ENCODE measurements around the gene KPNA6.

KPNA6 gene

GRCh38 chr1:32194984-32195383 lies 87.1 kb downstream of the KPNA6 start:
- no peak for DNase-seq

GRCh38 chr1:32195531-32195930 lies 87.7 kb downstream of the KPNA6 start:
- no peak for DNase-seq

GRCh38 chr1:32195972-32196823 lies 88.3 kb downstream of the KPNA6 start:
- peak; percentile 58 for DNase-seq

GRCh38 chr1:32197074-32197473 lies 89.2 kb downstream of the KPNA6 start:
- no peak for DNase-seq

DNA sequence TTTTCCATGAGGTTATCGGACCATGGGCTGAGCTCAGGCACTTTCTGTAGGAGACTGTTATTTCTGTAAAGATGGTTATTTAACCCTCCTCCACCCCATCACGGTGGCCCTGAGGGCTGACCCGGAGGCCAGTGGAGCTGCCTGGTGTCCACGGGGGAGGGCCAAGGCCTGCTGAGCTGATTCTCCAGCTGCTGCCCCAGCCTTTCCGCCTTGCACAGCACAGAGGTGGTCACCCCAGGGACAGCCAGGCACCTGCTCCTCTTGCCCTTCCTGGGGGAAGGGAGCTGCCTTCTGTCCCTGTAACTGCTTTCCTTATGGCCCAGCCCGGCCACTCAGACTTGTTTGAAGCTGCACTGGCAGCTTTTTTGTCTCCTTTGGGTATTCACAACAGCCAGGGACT lies 90.0 kb downstream of the KPNA6 start:
- DNase-seq = no peak

- DNase-seq = no peak
Measured at GRCh38 chr1:32198237-32199042, 90.6 kb downstream of the KPNA6 start.

- no peak for DNase-seq
Measured at GRCh38 chr1:32199043-32199716, 91.3 kb downstream of the KPNA6 start.

DNA sequence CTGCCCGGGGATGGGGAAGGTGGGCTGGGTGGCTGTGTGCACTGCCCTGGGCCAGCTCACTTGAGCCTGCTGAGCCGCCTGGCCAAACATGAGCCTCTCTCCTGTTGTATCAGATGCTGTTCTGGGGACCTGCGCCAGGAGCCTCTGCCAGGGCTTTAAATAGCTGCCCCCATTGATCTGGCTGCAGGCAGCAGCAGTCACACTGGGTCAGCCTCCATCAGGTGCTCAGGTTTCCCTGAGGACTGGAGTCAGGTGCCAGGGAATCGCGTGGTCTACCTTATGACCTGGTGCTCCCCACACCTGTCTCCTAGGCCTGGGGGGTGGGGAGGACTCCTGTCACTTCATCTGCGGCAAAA lies 91.8 kb downstream of the KPNA6 start:
- no peak for DNase-seq

GRCh38 chr1:32200226-32201010 lies 92.6 kb downstream of the KPNA6 start, which contains the start of gene CCDC28B:
Gene CCDC28B (plus strand): TSS chr1:32200595. CDS start chr1:32201936, 1,341 bp downstream.
- peak; percentile 51 for DNase-seq

DNA sequence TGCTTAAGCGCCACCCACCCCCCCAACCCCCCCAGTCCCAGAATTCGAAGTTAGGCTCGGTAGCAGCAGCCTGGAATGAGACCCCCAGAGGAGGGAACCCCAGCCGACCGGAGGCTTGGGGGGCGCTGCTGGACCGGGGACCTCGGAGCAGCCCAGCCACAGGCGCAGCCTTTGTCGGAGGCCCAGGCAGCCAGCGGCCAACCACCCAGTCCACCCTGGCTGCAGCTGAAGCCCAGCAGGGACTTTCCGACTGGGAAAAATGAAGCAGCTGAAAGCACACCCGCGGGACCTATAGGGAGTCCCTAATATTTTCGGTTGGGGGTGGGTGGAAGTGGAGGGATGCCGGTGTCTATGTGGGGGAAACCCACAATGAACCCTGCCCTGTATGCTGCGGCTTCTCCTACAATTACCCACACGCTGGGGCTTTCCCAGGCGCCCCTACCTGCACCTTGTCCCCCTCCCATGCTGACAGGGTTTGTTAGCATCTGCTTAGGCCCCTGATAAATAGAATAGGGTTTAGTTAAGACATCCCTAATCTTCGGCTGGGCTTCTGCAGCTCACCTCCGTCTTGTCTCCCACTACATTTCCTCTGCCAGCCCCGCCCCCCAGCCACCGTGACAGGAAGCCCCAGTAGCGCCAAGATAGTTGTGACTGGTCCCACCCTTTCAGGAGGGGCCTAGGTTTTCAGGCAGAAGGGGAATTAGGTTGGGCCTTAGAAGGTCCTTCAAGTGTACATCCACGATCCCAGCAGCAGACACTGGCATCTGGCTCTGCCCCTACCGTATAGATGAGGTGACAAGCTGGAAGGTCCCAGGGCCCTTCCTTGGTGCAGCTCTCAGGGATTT lies 93.4 kb downstream of the KPNA6 start:
- peak; percentile 86 for DNase-seq

DNA sequence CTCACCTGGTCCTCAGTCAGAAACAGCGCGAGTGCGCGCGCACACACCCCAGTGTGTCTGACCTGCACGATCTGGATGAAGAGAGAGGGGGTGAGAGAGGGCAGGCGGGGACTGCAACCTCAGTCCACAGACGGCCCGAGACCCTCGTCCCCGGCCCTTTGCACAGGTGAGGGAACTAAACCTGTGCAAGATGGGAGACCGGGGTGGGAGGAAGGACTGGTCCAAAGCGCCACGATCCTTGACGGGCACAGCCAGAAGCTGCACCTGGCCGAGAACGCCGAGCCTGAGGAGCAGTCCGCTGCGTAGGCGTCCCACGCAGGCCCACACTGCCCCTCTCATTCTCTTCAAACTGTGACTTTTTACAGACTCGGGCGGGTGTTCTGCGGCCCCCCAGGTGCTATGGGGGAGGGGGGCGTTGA lies 97.1 kb downstream of the KPNA6 start:
- no peak for DNase-seq

- DNase-seq = peak; percentile 92
Measured at GRCh38 chr1:32205401-32206370, 97.8 kb downstream of the KPNA6 start, which contains the start of gene IQCC. Gene IQCC (plus strand): TSS chr1:32205671. CDS start chr1:32205682, 11 bp downstream.

- no peak for DNase-seq
Measured at GRCh38 chr1:32208469-32208868, 100.6 kb downstream of the KPNA6 start.

DNA sequence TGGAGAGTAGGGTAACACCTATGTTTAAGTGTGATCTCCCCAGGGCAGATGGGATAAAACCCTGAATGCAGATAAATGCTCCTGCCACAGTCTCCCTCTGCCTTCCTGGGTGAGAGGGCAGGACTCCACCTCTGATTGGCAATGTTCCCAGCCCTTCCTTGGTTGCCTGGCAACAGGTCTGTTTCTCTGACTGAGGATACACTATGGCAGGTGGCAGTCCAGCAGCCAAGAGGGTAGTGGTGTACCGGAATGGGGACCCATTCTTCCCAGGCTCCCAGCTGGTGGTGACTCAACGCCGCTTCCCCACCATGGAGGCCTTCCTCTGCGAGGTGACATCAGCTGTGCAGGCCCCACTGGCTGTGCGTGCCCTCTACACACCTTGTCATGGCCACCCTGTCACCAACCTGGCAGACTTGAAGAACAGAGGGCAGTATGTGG lies 101.1 kb downstream of the KPNA6 start, which contains the start of gene DCDC2B:
TSS of gene DCDC2B (plus strand) at position 199 of the 438 bp plus-strand sequence. CDS start at position 204, 5 bp downstream.
- DNase-seq = no peak

DNA sequence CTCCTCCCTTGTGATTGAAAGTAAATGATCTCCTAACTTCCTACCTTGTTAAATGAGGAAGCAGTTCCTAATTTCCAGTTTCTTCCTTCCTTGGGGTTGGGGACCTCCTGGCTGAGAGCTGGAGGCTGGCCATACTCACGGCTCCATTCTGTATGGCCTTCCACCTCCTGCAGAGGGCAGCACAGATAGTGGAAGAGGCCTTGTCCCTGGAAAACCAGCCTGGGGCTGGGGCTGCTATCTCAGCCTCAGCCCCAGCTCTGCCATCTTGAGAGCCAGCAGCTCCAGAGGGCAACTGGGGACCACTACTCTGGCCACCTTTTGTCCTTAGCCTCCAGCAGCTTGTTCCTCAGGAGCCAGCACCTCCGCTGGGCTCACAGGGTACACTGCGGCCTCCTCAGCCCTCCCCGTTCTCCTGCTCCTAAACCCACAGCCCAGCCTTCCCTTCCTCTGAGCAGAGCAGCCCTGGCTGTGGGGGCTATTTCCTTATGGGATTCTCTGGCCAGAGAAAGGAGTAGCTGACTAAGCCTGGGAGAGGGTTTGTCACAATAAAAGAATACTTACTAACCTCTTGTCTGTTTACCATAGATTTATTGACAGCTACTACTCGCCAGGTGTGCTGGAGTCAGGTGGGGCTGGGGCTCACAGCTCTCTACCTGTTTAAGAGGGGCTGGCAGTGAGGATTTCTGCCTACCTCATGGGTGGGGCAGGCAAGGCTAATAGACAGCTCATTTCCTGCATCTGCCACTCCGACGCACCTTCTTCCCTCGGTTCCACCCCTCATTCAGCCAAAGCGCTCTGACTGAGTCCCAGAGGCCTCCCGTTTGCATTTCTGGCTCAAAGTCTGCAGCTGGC lies 108.0 kb downstream of the KPNA6 start:
- peak; percentile 69 for DNase-seq

GRCh38 chr1:32216566-32216965 lies 108.7 kb downstream of the KPNA6 start:
- DNase-seq = no peak

DNA sequence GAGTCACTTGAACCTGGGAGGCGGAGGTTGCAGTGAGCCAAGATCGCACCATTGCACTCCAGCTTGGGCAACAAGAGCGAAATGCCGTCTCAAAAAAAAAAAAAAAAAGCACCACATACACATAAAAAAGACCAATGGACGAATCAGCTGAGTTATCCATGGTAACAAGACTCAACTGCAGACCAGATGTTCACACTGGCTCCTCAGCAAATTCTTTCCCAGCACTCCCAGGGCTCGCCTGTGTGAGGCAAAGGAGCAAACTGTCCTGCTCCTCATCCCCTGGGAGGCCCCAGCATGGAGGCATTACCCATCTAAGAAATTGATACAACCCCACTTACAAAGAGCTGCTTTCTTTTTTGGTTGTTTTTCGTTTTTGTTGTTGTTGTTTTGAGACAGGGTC lies 111.2 kb downstream of the KPNA6 start:
- DNase-seq = no peak

- no peak for DNase-seq
Measured at GRCh38 chr1:32220746-32221580, 113.1 kb downstream of the KPNA6 start.
